ENCODE data around the gene RCE1.

RCE1 gene

GRCh38 chr11:66845876-66846212 lies 2.6 kb downstream of the RCE1 start:
- no peak overlapping the region for H3K4me3 ChIP-seq (ENCODE audit: low read depth, low read length)
- TF ChIP-seq CTCF (IDR thresholded peaks at IDR 0.05; ENCODE audit: low read depth, low read length): no peak

GRCh38 chr11:66846671-66847091 lies 3.4 kb downstream of the RCE1 start:
- no peak overlapping the region for H3K4me3 ChIP-seq (ENCODE audit: low read depth, low read length)
- no peak for TF ChIP-seq CTCF (IDR thresholded peaks at IDR 0.05; ENCODE audit: low read depth, low read length)

- no peak for TF ChIP-seq CTCF (IDR thresholded peaks at IDR 0.05; ENCODE audit: low read depth, low read length)
- H3K4me3 ChIP-seq (ENCODE audit: low read depth, low read length): no peak overlapping the region
These were observed 4.4 kb downstream of the RCE1 start for GRCh38 chr11:66847461-66848232.

- no peak for TF ChIP-seq CTCF (IDR thresholded peaks at IDR 0.05; ENCODE audit: low read depth, low read length)
- no peak overlapping the region for H3K4me3 ChIP-seq (ENCODE audit: low read depth, low read length)
These were observed 5.6 kb downstream of the RCE1 start for GRCh38 chr11:66848671-66849500.

GRCh38 chr11:66849501-66850234 lies 6.4 kb downstream of the RCE1 start:
- no peak overlapping the region for H3K4me3 ChIP-seq (ENCODE audit: low read depth, low read length)
- TF ChIP-seq CTCF (IDR thresholded peaks at IDR 0.05; ENCODE audit: low read depth, low read length): no peak

- no peak for TF ChIP-seq CTCF (IDR thresholded peaks at IDR 0.05; ENCODE audit: low read depth, low read length)
These were observed 7.0 kb downstream of the RCE1 start for GRCh38 chr11:66850235-66850587.

More at GRCh38 chr11:66850235-66850587, 7.0 kb downstream of the RCE1 start:
- no peak overlapping the region for H3K4me3 ChIP-seq (ENCODE audit: low read depth, low read length)

All from WI38 (cell line).